Thoracic aorta (tissue), 2 donors: ENCODE measurements around the gene METTL26. TPM values are rescaled to one million over a fixed set of nuclear protein-coding genes. Genes with fewer than 3 reads are reported as not detected.

Source experiments
- ATAC-seq: fragments of 150-250 bp; one replicate; pipeline ENCODE4 v1.8.0; 2017; ENCODE audit warnings: low read depth; ENCODE audit not compliant: insufficient number of reproducible peaks, low FRiP score
- DNase-seq: peaks from one replicate; pipeline ENCODE4 v3.0.0-alpha.2; 2020; ENCODE audit warnings: low spot score
- H3K27ac ChIP-seq, 2 donors: fragments of 200-600 bp; sonication (generic); 1 replicate in 1 of 2; 2 replicates in 1 of 2; pipeline ENCODE4 v1.5.1; 2016; ENCODE audit warnings: mild to moderate bottlenecking in 2 of 2, moderate library complexity in 2 of 2
- H3K27me3 ChIP-seq: fragments of 200-600 bp; sonication (generic); replicated peaks from 2 replicates; pipeline ENCODE4 v1.6.0; 2016; ENCODE audit warnings: mild to moderate bottlenecking; ENCODE audit not compliant: insufficient read depth
- H3K36me3 ChIP-seq: fragments of 200-600 bp; sonication (generic); one replicate; pipeline ENCODE4 v1.5.1; 2016
- H3K4me1 ChIP-seq, 2 donors: fragments of 200-600 bp; sonication (generic); 1 replicate in 1 of 2; 2 replicates in 1 of 2; pipeline versions ENCODE4 v1.5.1 to v1.6.0; 2016; ENCODE audit warnings: low read depth in 2 of 2, mild to moderate bottlenecking in 1 of 2; ENCODE audit not compliant: control insufficient read depth in 1 of 2
- H3K4me3 ChIP-seq: fragments of 200-600 bp; sonication (generic); 2 replicates; pipeline ENCODE4 v1.5.1; 2016; ENCODE audit warnings: mild to moderate bottlenecking
- H3K9me3 ChIP-seq: fragments of 200-600 bp; sonication (generic); 2 replicates; pipeline ENCODE4 v1.5.1; 2016
- total RNA-seq, 2 donors: library from RNA; depleted of rRNA; stranded (reverse); fragments of >200 nt; gene quantifications; one replicate each; pipeline versions ENCODE4 v1.1.0 to v1.2.3, GENCODE V29; 2016
- TF ChIP-seq, protein P1 (sequence below): fragments of 200-600 bp; sonication (generic); IDR thresholded peaks from one replicate; pipeline ENCODE4 v1.5.1; 2019; ENCODE audit warnings: antibody characterized with exemption

METTL26 gene
- total RNA-seq, 2 donors from 2014 or later = 83.4 to 217 TPM

DNA sequence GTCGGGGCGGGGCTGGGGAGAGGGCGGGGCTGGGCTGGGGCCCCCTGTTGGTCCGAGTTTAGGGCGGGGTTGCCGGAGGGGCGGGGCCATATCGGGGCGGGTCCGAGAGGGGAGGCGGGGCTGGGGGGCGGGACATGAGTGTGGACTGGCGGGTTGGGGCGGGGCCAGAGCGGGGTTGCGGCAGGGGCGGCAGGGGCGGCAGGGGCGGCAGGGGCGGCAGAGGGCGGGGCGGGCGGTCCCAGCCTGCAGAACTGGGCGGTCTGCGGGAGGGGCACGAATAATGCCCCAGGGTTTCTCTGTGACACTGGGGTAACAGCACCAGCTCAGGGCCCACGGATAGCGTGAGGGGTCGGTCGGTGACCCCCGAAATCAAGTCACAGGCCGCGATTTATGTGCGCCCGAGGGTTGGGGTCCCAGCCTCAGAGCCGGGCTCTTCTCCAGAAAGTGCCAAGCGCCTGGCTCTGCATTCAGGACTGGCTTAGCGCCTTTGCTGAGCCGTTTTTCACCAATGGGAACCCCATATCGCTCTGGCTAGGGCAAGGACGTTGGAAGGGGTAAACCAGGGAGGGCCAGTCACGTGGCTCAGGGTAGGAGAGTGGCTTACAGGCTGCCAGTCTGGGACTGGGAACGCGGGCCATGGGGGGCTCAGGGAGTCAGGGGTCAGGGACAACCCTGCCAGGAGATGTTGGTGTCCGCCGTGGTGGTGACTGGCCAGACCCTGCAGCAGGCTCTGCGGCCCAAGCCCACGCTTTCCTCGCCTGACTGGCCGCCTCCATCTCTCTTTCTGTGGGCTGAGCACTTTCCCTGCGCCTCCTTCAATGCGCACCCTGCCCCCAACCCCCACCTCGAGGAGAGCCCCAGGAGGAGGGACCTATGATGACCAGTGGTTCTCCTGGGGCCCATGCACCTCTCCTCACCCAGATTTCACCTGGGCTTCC is 1.2 kb upstream of the METTL26 start:
- ATAC-seq (peak; percentile 74), DNase-seq (peak; percentile 60)
- H3K27me3 ChIP-seq = no peaks in the 10 kb centered on the region
- H3K9me3 ChIP-seq = no peaks in the 10 kb centered on the region
- H3K4me3 ChIP-seq = peak overlapping the region; percentile 84
- TF ChIP-seq, protein P1, sequence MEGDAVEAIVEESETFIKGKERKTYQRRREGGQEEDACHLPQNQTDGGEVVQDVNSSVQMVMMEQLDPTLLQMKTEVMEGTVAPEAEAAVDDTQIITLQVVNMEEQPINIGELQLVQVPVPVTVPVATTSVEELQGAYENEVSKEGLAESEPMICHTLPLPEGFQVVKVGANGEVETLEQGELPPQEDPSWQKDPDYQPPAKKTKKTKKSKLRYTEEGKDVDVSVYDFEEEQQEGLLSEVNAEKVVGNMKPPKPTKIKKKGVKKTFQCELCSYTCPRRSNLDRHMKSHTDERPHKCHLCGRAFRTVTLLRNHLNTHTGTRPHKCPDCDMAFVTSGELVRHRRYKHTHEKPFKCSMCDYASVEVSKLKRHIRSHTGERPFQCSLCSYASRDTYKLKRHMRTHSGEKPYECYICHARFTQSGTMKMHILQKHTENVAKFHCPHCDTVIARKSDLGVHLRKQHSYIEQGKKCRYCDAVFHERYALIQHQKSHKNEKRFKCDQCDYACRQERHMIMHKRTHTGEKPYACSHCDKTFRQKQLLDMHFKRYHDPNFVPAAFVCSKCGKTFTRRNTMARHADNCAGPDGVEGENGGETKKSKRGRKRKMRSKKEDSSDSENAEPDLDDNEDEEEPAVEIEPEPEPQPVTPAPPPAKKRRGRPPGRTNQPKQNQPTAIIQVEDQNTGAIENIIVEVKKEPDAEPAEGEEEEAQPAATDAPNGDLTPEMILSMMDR = no peak
- H3K27ac ChIP-seq = peak overlapping the region; percentile 49 to 93
- no peaks in the 10 kb centered on the region for H3K36me3 ChIP-seq
- peaks cover 11 to 31% of the 10 kb centered on the region in 2 donors for H3K4me1 ChIP-seq

DNA sequence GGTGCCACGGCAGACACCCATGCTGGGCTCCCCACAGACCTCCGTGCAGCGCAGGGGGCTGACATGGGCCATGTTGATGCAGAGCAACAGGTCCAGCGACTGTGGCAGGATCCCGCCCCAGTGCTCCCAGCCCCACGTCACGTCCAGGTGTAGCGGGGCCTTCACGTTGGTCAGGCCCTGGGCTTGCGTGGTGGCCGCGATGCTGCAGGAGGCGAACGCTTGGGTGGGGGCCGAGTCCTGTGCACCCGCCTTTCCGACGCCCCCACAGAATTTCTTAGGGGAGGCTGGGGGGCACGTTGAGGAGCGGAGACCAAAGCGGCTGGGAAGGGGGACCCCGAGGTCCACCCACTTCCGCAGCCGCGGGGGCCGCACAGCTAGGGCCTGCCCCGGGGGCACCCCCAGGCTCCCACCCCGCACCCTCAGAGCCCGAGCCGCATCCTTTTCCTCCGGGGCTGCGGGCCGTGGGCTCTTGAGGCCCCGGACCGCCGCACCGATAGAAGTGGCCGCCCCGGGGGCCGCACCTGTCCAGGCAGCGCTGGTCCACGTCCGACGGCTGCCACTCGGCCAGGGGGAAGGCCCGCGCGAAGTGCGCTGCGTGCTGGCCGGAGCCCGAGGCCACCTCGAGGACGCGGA is 416 bp downstream of the METTL26 start:
- Histone ChIP-seq H3K9me3 (no peaks in the 10 kb centered on the region), H3K27me3 (no peaks in the 10 kb centered on the region), H3K4me1 (peaks cover 11 to 32% of the 10 kb centered on the region in 2 donors), H3K27ac (peak overlapping the region; percentile 93 to 99), H3K4me3 (peak overlapping the region; percentile 84), H3K36me3 (no peaks in the 10 kb centered on the region)
- TF ChIP-seq, protein P1 = no peak
- DNase-seq (no peak), ATAC-seq (peak; percentile 4)

DNA sequence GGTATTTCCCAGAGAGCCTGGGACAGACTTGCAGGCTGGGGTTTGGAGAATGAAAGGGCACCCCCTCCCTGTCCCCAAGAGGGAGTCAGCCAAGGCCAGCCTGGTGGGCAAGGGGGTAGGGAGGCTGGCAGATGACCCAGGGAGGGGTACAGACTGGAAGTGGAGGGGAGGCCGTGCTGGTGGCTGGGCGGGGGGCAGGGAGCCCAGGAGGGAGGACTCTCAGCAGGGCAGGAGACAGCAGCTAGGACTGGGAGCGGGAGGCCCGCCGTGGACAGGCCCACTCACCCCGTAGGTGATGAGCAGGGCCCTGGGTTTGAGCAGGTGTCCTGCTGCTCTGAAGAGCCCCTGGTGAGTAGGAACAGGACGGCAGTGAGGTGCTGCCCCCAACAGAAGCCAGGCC is 1.1 kb downstream of the METTL26 start:
- H3K9me3 ChIP-seq = no peaks in the 10 kb centered on the region
- TF ChIP-seq, protein P1 = no peak
- H3K27ac ChIP-seq = no peak overlapping the region
- no peaks in the 10 kb centered on the region for H3K36me3 ChIP-seq
- H3K4me1 ChIP-seq = peaks cover 11 to 32% of the 10 kb centered on the region in 2 donors
- DNase-seq (no peak), ATAC-seq (no peak)
- H3K4me3 ChIP-seq = peak overlapping the region; percentile 84
- H3K27me3 ChIP-seq = no peaks in the 10 kb centered on the region

DNA sequence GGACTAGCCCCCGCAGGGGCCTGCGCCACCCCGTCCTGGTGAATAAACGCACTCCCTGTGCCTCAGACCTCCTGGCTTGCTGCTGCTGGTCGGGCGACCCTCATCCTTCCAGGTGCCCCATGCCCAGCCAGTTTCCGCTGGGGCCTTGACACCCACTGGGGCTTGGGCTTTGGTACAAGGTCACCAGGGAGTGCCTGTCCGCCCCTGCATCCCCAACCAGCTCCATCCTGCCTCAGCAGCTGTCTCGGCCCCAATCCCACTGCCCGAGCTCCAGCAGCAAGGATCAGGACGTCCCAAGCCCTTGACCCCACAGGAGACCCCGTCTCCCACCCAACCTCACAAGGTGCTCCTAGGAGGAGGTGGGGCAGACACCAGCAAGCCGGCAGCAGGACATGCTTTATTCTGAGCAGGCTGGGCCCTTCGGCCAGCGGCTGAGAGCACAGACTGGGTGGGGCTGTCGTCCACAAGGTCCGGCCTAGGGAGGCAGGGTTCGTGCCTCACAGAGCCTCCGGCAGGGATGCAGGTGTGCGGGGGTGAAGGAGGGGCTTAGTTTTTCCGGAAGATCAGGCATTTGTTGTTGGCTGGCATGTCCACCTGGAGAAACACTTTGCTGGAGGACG is 1.9 kb downstream of the METTL26 start:
- peaks cover 11 to 32% of the 10 kb centered on the region in 2 donors for H3K4me1 ChIP-seq
- no peak for ATAC-seq

More for the DNA sequence above, 1.9 kb downstream of the METTL26 start:
- no peaks in the 10 kb centered on the region for H3K27me3 ChIP-seq
- H3K27ac ChIP-seq = no peak overlapping the region
- H3K36me3 ChIP-seq = no peaks in the 10 kb centered on the region
- no peaks in the 10 kb centered on the region for H3K9me3 ChIP-seq
- TF ChIP-seq, protein P1 = no peak
- DNase-seq = no peak
- H3K4me3 ChIP-seq = no peak overlapping the region
